Measurements from ENCODE around the gene EPHA1. TPM values are rescaled to one million over a fixed set of nuclear protein-coding genes. Genes with fewer than 3 reads are reported as not detected.
"Not testable (repeated sequence)": the region's sequence is repeated elsewhere in the genome, so short reads cannot be mapped to it uniquely, and the experiment has no call there.

The EPHA1 gene
- total RNA-seq, 1 experiment from 2014 or later, result 65.6 TPM

GRCh38 chr7:143405173-143406001 lies 3.3 kb downstream of the EPHA1 start:
- no peak for DNase-seq (ENCODE audit: low spot score)

- not testable (repeated sequence) for DNase-seq (ENCODE audit: low spot score)
Measured at GRCh38 chr7:143402233-143402632, 6.4 kb downstream of the EPHA1 start.

- no peak for DNase-seq (ENCODE audit: low spot score)
Measured at GRCh38 chr7:143401265-143401664, 7.4 kb downstream of the EPHA1 start.

DNA sequence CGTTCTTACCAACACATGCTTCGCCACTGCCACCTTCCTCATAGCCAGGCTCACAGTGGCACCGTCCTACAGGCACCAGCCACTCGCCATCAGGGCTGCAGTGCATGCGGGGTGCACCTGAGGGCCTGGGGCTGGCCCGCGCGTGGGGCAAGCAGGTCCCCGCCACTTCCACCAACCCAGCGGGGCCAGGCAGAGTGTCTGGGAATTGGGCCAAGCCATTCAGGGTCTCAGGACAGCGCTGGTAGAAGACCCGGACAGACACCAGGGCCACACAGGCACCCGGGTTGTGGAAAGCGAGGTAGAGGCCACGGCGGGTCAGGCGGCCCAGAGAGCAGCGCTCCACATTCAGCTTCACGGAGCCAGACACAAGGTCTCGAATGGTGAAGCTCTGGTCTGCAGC lies 9.0 kb downstream of the EPHA1 start:
- DNase-seq (ENCODE audit: low spot score), result no peak

- DNase-seq (ENCODE audit: low spot score), result no peak
Measured at GRCh38 chr7:143399151-143399550, 9.5 kb downstream of the EPHA1 start.

DNA sequence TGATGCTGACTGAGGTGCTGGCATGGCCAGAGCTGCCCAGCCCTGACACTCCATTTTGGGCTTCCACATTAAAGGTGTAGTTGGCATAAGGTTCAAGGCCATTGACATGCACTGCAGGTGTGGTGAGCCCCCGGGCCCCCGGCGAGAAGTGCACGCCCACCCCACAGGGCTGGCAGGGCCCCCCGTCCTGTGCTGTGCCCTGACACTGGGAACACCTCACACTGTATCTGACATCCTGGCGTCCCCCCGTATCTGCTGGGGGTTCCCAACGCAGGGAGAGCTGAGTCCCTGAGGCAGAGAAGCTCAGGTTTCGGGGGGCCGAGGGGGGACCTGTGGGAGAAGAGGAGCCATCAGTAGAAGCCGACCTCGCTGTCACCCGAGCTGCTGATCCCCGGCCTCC lies 10.0 kb downstream of the EPHA1 start:
- DNase-seq (ENCODE audit: low spot score), result no peak

DNA sequence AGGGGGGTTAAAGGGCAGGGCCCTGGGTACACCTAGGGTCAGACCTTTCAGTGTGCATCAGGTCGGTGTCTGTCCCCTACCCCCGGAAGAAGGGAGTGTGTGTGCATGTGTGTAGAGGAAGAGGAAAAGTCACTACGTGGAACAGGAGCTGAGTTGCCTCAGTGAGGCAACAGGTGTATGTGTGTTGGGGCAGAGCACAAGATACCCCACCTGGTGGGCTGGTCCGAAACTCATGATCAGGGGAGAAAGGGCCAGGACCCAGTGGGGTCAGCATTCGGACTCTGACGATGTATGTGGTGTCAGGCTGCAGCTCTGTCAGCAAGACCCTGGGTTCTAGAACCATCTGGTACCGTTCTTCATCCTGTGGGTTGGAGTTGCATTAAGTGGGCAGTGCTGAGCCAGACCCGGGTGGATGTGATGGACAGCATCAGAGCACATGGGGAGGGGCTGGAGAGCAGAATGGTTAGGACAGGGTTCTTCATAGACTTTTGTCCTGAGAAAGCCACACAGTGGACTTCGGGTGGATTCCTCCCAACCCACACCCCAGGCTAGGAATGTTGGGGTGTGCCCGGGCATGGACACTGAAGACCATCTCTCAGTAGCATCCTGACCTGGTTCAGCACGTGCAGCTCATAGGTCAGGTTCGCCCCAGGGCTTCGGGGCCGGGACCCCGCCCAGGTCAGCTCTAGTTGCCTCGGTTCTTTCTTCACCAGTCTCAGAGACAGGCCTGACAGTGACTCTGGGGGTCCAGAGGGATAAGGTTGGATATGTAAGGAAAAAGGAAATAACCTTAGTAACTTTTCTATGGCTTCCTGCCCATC lies 10.7 kb downstream of the EPHA1 start:
- DNase-seq (ENCODE audit: low spot score), result no peak

DNA sequence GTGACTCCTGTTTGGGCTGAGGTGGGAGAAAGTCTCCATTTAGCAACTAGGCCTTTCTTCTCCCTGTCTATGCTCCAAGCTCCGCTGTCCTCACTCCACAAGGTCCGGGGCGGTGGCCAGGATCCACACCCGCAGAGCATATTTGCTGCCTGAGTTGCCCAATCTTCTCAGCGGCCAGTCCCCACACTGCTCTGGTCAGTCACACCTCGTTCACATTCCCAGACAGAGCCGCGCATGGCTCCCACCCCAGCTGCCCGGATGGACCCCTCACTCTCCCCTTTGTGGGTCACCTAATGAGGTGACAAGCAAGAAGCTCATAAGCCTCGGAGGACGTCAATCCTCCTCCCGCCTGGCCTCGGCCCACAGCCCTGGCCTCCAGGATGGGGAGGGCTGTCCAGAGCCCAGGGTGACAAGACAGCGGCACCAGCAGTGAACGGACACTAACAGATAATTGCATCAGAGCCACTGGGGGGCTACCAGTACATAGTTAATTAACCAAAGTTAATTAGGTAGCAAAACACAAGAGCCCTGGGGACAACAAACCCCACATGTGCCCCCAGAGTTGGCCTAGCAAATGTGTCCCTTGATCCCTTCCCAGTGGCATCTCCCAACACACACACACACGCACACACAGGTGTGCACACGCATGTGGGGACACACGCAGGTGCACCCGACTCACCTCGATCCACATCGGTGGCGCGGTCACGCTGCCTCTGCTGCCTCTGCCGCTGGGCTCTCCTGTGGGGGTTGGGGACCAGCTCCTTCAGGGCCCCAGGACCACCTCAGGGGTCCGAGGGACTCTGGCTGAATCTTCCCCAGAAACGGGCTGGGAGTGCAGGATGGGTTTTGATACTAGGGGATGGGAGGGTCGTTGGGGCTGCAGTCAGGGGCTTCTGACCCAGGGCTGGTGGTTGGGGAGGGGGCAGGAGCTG lies 11.8 kb downstream of the EPHA1 start:
- no peak for DNase-seq (ENCODE audit: low spot score)

GRCh38 chr7:143396182-143396581 lies 12.5 kb downstream of the EPHA1 start:
- DNase-seq (ENCODE audit: low spot score), result no peak

DNA sequence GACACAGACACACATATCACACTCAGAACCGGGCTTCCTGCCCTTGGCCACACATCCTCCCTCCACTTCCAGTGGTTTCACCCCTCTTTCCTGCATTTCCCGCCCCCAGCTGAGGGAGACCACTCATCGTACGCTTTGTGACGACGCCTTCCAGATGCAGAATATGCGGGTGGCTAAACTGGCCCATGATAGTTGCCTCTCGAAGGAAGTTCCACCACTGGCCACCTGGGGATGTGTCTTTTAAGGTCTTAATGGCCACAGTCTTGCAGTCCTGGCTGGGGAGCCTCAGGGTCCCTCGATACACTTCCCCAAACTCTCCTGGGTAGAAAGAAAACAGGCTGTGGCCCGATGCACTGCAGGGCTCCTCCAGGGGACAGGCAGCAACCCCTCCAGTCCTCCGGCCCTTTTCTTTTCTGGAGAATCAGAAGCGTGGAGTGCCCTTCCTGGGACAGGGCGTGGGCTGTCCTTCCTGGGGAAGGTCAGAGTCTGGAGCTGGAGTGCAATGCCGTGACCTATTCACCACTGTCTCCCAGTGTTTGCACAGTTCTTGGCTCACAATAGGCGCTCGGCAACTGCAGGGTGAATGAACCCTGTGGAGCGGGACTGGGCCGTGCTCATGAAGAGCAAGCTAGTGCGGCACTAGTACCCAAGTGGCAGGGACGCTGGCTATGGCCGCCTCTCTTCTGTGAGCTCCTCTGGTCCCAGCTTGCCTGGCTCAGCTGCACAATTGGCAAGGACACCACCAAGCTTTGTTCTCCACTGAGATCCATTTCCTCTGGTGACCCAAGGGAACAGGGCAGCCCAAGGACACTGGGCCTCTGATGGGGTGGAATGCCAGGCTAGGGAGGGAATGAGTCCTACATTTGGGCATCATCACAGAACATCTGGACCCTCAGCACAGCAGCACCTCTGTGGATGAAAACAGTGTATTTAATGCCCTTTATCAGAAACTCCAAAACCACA lies 13.2 kb downstream of the EPHA1 start:
- no peak for DNase-seq (ENCODE audit: low spot score)

- DNase-seq (ENCODE audit: low spot score), result no peak
Measured at GRCh38 chr7:143394777-143395176, 13.9 kb downstream of the EPHA1 start.

DNA sequence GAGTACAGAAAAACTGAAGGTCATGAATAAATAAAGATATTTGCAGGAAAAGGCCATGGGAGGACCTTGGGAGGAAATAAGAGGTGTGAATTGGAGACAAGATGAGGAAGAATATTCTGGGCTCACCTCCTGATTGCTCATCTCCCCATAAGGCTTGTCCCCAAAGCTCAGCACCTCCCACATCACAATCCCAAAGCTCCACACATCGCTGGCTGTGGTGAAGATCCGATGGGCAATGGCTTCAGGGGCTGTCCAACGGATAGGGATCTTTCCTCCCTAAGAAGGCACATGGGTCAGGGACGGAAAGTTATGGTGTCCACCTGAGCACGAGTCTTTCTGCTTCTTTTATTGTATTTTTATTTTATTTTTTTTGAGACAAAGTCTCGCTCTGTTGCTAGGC lies 14.6 kb downstream of the EPHA1 start:
- no peak for DNase-seq (ENCODE audit: low spot score)

DNA sequence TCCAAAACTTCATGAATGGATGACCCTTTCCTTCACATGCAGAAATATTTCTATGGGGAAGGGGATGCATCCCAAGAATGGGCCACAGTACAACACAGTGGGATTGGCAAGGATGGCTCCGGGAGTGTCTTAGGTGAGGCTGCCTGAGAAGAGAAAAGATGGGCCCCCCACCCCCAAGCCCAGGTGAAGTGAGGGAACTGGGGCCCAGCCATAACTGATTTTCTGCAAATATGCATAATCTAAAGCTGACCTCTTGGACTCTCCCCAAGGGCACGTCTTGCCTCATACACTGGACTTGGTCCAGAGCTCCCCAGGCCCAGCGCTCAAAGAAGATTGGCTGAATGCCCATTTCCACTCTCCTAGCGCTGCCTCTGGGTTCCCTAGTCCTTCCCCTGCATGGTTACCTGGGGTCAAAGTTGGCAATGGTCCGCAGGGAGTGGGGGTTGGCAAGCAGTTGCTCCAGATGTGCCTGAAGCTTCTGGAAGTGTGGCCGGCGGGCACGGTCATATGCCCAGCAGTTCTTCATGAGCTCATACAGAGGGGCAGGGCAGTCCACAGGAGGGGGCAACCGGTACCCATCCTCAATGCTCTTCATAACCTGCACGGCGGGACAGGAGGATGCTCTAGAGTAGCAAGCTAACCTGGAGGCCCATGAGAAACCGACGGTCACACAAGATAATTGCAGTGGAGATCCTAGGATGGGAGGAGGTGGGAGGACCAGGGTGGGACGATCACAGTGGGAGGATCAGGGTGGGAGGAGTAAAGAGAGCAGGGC lies 15.2 kb downstream of the EPHA1 start:
- no peak for DNase-seq (ENCODE audit: low spot score)

DNA sequence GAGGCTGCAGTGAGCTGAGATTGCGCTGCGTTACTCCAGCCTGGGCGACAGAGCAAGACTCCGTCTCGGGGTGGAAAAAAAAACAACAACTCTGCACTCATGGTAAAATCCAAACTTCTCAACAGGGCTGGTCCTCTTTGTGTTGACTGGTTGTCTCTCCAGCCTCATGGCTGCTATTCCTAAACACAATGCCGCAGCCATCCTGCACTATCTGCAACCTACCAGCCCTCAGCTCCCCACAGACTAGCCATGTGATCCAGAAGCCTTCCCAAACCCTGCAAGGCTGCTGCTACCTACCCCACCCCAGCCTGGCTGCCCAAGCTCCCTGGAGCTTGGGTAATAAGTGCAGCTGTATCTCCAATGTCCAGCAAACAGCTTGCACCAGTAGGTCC lies 15.8 kb downstream of the EPHA1 start:
- no peak for DNase-seq (ENCODE audit: low spot score)

GRCh38 chr7:143392427-143392826 lies 16.2 kb downstream of the EPHA1 start:
- DNase-seq (ENCODE audit: low spot score), result not testable (repeated sequence)

- DNase-seq (ENCODE audit: low spot score), result no peak
Measured at GRCh38 chr7:143391462-143392404, 16.9 kb downstream of the EPHA1 start.

DNA sequence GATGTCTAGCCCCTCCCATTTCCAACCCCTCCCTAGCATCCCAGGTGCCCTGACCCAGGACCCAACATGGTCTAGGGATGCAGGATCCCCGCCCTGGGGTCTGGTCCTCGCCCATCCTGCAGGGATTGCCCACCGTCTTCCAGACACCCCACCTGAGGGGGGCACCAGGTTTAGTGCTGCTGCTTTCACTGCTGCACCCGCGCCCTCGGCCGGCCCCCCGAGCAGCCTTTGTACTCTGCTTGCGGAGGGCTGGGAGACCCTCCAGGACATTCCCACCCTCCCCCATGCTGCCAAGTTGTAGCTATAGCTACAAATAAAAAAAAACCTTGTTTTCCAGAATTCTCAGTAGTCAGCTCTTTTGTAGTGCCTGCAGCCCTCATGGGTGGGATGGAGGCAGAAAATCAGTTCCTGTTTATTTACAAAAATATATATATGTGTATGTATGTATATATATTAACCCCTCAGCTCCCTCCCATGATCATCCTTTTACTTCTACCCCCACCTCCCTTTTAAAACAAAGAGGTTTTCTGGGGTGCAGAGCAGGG lies 17.8 kb downstream of the EPHA1 start:
- DNase-seq (ENCODE audit: low spot score), result no peak

- DNase-seq (ENCODE audit: low spot score), result no peak
Measured at GRCh38 chr7:143390104-143390772, 18.4 kb downstream of the EPHA1 start.
